K562 (cell line): ENCODE results near the gene PLEKHF1. TPM values are rescaled to one million over a fixed set of nuclear protein-coding genes. Genes with fewer than 3 reads are reported as not detected.
A peak's percentile ranks its signal among the peaks of the same experiment; 100 is the strongest.

Experiments used
- ATF7 ChIP-seq: fragments of 450-650 bp; IDR thresholded peaks from 2 replicates; pipeline ENCODE4 v1.7.1; 2014; ENCODE audit warnings: mild to moderate bottlenecking, moderate library complexity
- BRD4 ChIP-seq: fragments of 200-600 bp; sonication (generic); IDR thresholded peaks from 2 replicates; pipeline ENCODE4 v1.6.1; 2017; ENCODE audit warnings: inconsistent platforms
- CBFB ChIP-seq: sonication (generic); formaldehyde crosslinking; IDR thresholded peaks from 2 replicates; pipeline ENCODE4 v1.4.0; 2020; ENCODE audit warnings: mild to moderate bottlenecking, missing genetic modification reagents
- CCNT2 ChIP-seq: IDR thresholded peaks from 2 replicates; pipeline ENCODE4 v1.6.1; 2011; ENCODE audit warnings: borderline replicate concordance, low read depth, mild to moderate bottlenecking, moderate library complexity, mixed read lengths, low read length; ENCODE audit not compliant: insufficient read length; ENCODE audit errors: extremely low read depth
- DMBX1 ChIP-seq: fragments of 250-450 bp; sonication (Bioruptor Pico); IDR thresholded peaks from 2 replicates; pipeline ENCODE4 v1.8.0; 2022; ENCODE audit warnings: inconsistent platforms, mild to moderate bottlenecking, moderate library complexity, borderline replicate concordance
- E2F3 ChIP-seq: fragments of 250-450 bp; sonication (Bioruptor Pico); IDR thresholded peaks from 2 replicates; pipeline ENCODE4 v1.4.0; 2020; ENCODE audit warnings: mild to moderate bottlenecking
- EP300 ChIP-seq: IDR thresholded peaks from 2 replicates; pipeline ENCODE4 v1.6.1; 2012; ENCODE audit warnings: low read length, improper control_type of control experiment
- HCFC1 ChIP-seq: IDR thresholded peaks from 2 replicates; pipeline ENCODE4 v1.6.1; 2012; ENCODE audit warnings: low read depth, low read length, improper control_type of control experiment
- HDGF ChIP-seq: fragments of 450-650 bp; IDR thresholded peaks from 2 replicates; pipeline ENCODE4 v1.6.1; 2016
- ILK ChIP-seq: fragments of 450-650 bp; IDR thresholded peaks from 2 replicates; pipeline ENCODE4 v1.6.1; 2016; ENCODE audit warnings: missing genetic modification characterization, low read depth, mild to moderate bottlenecking, missing compliant biosample characterization, moderate library complexity, borderline replicate concordance
- KDM4B ChIP-seq, 2 experiments: fragments of 450-650 bp in 1 of 2; sonication (generic) in 1 of 2; IDR thresholded peaks; 2 replicates each; pipeline ENCODE4 v1.6.1; 2016 to 2017; ENCODE audit warnings: borderline replicate concordance in 2 of 2, antibody characterized with exemption in 1 of 2, low read depth in 1 of 2, mild to moderate bottlenecking in 1 of 2
- MAFF ChIP-seq: IDR thresholded peaks from 2 replicates; pipeline ENCODE4 v1.6.1; 2012; ENCODE audit warnings: low read length, improper control_type of control experiment
- MAZ ChIP-seq, 2 experiments: fragments of 450-650 bp in 1 of 2; sonication (generic) in 1 of 2; formaldehyde crosslinking; IDR thresholded peaks in 1 of 2; conservative IDR thresholded peaks in 1 of 2; 2 replicates each; pipeline versions ENCODE4 v1.4.0 to v1.5.0; 2020; ENCODE audit warnings: mild to moderate bottlenecking in 1 of 2, missing genetic modification reagents in 1 of 2
- POLR2A ChIP-seq: fragments of 450-650 bp; conservative IDR thresholded peaks from 2 replicates; pipeline ENCODE4 v1.6.1; 2016
- RBM14 ChIP-seq: fragments of 200-400 bp; formaldehyde crosslinking; IDR thresholded peaks from 2 replicates; pipeline ENCODE4 v1.6.1; 2018; ENCODE audit warnings: low read depth, mild to moderate bottlenecking, low read length, moderate library complexity, borderline replicate concordance; ENCODE audit not compliant: insufficient read depth
- SAP30 ChIP-seq: fragments of 200-600 bp; sonication (generic); IDR thresholded peaks from 2 replicates; pipeline ENCODE4 v1.6.1; 2012; ENCODE audit warnings: borderline replicate concordance, low read depth, mild to moderate bottlenecking, moderate library complexity, low read length, control low read depth, inconsistent platforms; ENCODE audit not compliant: insufficient read depth, poor library complexity, severe bottlenecking
- SLC30A9 ChIP-seq: fragments of 250-450 bp; sonication (Bioruptor Pico); IDR thresholded peaks from 2 replicates; pipeline ENCODE4 v1.8.0; 2022; ENCODE audit warnings: mild to moderate bottlenecking, moderate library complexity
- SRSF9 ChIP-seq: fragments of 200-400 bp; formaldehyde crosslinking; IDR thresholded peaks from 2 replicates; pipeline ENCODE4 v1.6.1; 2017; ENCODE audit warnings: low read depth, low read length, borderline replicate concordance
- TRIM28 ChIP-seq: fragments of 450-650 bp; IDR thresholded peaks from 2 replicates; pipeline ENCODE4 v1.6.1; 2017
- ZFPM2 ChIP-seq: fragments of 250-450 bp; sonication (Bioruptor Pico); IDR thresholded peaks from 2 replicates; pipeline ENCODE4 v1.5.1; 2022; ENCODE audit warnings: mild to moderate bottlenecking
- ZNF165 ChIP-seq: fragments of 250-450 bp; sonication (Bioruptor Pico); IDR thresholded peaks from 2 replicates; pipeline ENCODE4 v1.4.0; 2020; ENCODE audit warnings: borderline replicate concordance
- ZNF239 ChIP-seq: fragments of 250-450 bp; sonication (Bioruptor Pico); IDR thresholded peaks from 2 replicates; pipeline ENCODE4 v1.4.0; 2020; ENCODE audit warnings: mild to moderate bottlenecking
- ZNF507 ChIP-seq: conservative IDR thresholded peaks from 2 replicates; pipeline ENCODE4 v1.6.1; 2017; ENCODE audit warnings: missing genetic modification characterization, missing compliant biosample characterization
- ZNF512 ChIP-seq: IDR thresholded peaks from 2 replicates; pipeline ENCODE4 v1.6.1; 2016; ENCODE audit warnings: missing genetic modification characterization, missing compliant biosample characterization
- ZNF57 ChIP-seq: fragments of 450-650 bp; formaldehyde crosslinking; IDR thresholded peaks from 2 replicates; pipeline ENCODE4 v1.4.0; 2020; ENCODE audit warnings: mild to moderate bottlenecking, moderate library complexity
- ZNF778 ChIP-seq: fragments of 450-650 bp; formaldehyde crosslinking; IDR thresholded peaks from 2 replicates; pipeline ENCODE4 v1.4.0; 2020; ENCODE audit warnings: mild to moderate bottlenecking, moderate library complexity
- polyA plus RNA-seq, 8 experiments: library from polyadenylated mRNA; depleted of rRNA in 4 of 8; stranded (reverse) in 5 of 8; unstranded in 3 of 8; fragments of >200 nt; fragmentation: Nextera tagmentation in 2 of 8; fragmentation: Illumina TruSeq in 1 of 8; extraction: Ambion mirVana in 2 of 8; extraction: Trizol in 1 of 8; gene quantifications; 2 replicates each; pipeline versions ENCODE4 v1.2.1 to v1.2.3, GENCODE V29; 2011 to 2014; ENCODE audit warnings: inconsistent platforms in 1 of 8, missing spikeins in 1 of 8
- total RNA-seq, 7 experiments: library from RNA; depleted of rRNA in 6 of 7; stranded (reverse); fragments of >200 nt in 6 of 7; fragmentation: Illumina TruSeq in 2 of 7; extraction: Trizol in 2 of 7; gene quantifications; 2 replicates each; pipeline versions ENCODE4 v1.2.1 to v1.2.3, GENCODE V29; 2011 to 2021; ENCODE audit warnings: low replicate concordance in 1 of 7
- TF ChIP-seq, protein P1 (sequence below): fragments of 450-650 bp; IDR thresholded peaks from 2 replicates; pipeline ENCODE4 v1.6.1; 2014; ENCODE audit warnings: low read depth, mild to moderate bottlenecking, moderate library complexity, borderline replicate concordance

The PLEKHF1 gene
- total and polyA plus RNA-seq, 9 of the 15 experiments (the other 6 are each of a cell fraction or from before 2014, with no cell fraction given): 0.07 to 13.4 (median 3.9) TPM; not detected in 1

DNA sequence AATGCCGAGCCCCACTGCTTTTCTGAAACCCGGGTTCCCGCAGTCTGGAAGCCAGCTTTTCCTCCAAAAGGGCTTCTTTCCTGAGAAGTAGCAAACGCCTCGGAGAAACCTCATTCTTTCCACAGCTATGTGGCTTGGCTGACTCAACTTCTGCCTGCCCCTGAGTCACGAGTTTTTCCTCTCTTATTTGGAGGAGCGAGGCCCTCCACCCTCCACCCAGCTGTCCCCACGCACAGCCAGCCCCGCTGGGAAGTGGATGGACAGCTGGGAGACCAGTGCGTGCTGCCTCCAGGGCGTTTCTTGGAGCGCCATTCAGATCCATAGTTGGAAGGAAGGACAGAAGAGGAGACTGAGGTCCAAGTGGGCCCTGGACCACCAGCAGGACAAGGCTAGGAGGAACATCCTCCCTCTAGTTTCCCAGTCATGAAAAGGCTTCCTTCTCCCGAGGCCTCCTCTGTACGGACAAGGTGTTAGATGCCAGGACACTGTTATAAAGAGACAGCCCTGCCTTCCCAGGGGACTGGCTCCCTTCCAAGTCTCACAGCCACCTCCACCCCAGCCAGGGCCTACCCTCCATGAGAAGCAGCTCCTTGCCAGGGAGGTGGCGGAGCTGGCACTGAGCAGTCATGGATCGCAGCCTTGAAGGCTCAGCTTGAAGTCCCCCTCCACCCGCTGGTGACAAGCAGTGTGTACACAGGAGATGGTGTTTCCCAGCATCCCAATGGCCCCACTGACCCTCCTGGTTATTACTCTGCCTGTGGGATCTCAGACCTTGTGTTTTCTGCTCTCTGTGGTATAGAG is 2.5 kb upstream of the PLEKHF1 start (continued):
- TF ChIP-seq ATF7 (peak; percentile 19; the same call in 1 of the 2 replicates), HCFC1 (no peak), RBM14 (no peak), ZNF507 (tag) (no peak), CCNT2 (no peak), ZNF239 (CRISPR knock-in tag) (no peak; the same call in 1 of the 2 replicates), SRSF9 (no peak), ZNF57 (no peak), MAZ (CRISPR knock-in tag; conservative IDR thresholded peaks at IDR 0.05 in 1 of 2, IDR thresholded peaks at IDR 0.05 in 1 of 2) (peak; percentile 9 to 72; a peak in 1 of 4 replicates), ZFPM2 (no peak), CBFB (CRISPR knock-in tag) (no peak), KDM4B (IDR thresholded peaks at IDR 0.05; ENCODE audit: borderline replicate concordance in 2 of 2, low read depth in 1 of 2) (no peak), BRD4 (no peak), E2F3 (CRISPR knock-in tag) (0 out of 2 replicates have a peak, but pooled peaks have one; percentile 50), ZNF165 (CRISPR knock-in tag) (peak; percentile 64; the same call in 1 of the 2 replicates), MAFF (no peak), DMBX1 (CRISPR knock-in tag) (peak; percentile 68; the same call in 1 of the 2 replicates), ILK (no peak), EP300 (no peak), SLC30A9 (no peak), SAP30 (no peak), TRIM28 (no peak), ZNF512 (no peak), HDGF (no peak), POLR2A (no peak), ZNF778 (no peak)
- TF ChIP-seq, protein P1, sequence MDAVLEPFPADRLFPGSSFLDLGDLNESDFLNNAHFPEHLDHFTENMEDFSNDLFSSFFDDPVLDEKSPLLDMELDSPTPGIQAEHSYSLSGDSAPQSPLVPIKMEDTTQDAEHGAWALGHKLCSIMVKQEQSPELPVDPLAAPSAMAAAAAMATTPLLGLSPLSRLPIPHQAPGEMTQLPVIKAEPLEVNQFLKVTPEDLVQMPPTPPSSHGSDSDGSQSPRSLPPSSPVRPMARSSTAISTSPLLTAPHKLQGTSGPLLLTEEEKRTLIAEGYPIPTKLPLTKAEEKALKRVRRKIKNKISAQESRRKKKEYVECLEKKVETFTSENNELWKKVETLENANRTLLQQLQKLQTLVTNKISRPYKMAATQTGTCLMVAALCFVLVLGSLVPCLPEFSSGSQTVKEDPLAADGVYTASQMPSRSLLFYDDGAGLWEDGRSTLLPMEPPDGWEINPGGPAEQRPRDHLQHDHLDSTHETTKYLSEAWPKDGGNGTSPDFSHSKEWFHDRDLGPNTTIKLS: no peak
